GM12878 (cell line): ENCODE data around the gene MOGAT1.

Experiments
- ATF7 ChIP-seq: fragments of 450-650 bp; IDR thresholded peaks from 2 replicates; pipeline ENCODE4 v1.6.1; 2016; ENCODE audit warnings: low read depth, mild to moderate bottlenecking
- POLR2AphosphoS2 ChIP-seq: IDR thresholded peaks from 2 replicates; pipeline ENCODE4 v1.6.1; 2011; ENCODE audit warnings: low read depth, mild to moderate bottlenecking, low read length, improper control_type of control experiment, moderate library complexity

DNA sequence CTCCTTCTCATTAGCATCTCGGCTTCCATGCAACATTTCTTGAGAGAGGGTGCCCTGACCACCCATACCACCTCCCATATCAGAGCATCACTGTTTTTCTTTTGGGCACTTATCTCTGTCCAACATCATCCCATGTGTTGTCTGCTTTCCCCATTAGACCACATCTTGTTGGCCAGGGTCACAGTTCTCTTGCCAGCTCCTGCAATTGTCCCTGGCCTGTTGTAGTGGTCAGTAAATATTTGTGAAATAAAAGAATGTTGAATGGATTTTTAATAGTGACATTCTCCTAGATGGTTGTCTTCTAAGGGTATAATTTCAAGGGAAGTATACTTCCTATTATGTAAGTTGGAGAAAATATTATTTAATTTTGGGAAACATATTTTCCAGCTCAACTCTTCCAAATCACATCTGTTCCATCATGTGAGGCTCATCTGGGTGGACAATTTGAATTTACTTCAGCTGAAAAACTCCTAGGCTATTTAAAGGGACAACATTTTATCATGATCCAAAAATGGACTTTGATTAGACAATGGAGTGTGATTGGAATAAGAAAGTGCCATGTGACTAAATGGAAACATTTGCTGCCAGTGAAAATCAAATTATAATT, 83.0 kb downstream of the MOGAT1 start:
- no peak for TF ChIP-seq ATF7
- TF ChIP-seq POLR2AphosphoS2: no peak
